ENCODE measurements around the gene SMTN.
"Not testable (repeated sequence)": the region's sequence is repeated elsewhere in the genome, so short reads cannot be mapped to it uniquely, and the experiment has no call there.

SMTN gene

DNA sequence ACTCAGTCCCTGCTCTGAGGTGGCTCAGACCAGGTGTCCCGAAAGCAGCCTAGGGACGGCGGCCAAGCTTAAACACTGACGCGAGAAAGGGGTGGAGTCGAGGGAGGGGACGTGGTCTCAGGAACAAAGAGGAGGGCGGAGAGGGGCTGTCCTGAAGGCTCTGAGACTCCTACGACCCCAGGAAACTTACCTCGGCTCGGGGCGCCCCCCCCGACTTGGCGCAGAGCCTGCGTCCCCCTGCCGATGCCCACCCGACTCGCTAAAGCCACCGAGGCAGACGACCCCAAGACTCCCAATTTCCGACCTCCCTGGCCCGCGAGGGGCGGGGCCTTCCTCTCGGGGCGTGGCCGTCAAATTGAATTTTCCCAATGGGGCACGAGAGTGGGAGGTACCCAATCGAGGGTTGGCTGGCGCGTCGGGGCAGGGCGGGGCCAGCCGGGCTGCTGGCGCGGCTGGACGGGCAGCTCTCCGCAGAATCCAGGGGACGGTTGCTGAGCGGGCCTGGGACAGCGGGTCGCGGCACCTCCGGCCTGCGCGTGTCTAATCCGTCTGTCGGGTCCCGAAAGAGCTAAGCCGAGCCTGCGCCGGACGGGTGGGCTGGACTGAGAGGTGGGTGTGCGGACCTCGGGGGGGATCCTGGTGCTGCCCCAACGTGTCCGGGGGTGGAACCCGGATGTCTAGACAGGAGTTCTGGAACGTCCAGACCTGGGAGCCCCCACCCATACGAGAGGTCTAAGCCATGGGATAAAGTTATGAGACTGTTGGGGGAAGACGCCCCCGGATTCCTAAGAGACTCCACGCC lies at the start of gene SMTN:
Gene SMTN (plus strand): TSS at position 471 of the 802 bp plus-strand sequence. CDS start 1,941 bp downstream, outside the sequence.
- DNase-seq (ENCODE audit: low spot score): peak; percentile 99

DNA sequence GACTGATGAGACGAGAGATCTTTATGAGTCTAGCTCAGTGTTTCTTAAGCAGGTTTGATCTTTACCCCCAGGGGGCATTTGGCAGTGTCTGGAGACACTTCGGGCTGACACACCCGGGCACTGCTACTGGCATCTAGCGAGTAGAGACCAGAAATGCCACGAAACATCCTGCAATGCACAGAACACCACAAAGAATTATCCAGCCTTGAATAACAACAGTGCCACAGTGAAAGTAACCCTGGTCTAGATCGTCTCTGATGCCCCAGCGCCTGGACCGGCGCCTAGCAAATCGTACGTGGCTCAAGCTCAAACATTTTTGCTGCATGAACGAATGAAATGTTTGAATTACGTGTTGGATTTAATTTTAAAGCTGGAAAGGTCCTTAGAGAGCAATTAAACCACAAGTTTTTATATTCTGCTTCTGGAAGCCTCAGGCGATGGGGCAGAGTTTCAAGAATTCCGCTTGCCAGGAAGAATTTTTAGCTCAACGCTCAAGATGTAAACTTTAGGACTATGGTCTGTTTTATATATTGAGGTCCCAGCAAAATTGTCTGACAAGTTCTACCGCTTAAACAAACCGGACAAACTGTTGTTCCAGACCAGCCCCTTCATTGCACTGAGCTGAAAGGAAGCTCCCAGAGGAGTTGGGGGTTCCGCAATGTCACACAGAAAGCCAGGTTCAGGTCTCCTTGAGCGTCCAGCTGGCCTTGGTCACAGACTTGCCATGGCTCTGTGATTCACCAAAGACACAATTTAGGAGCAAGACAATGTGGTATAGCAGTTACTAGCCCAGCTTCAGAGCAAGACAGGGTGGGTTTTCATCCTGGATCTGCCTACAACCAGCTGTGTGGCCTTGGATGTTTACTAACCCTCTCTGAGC lies 44.2 kb upstream of the SMTN start:
- DNase-seq (ENCODE audit: low spot score): no peak

- DNase-seq (ENCODE audit: low spot score): no peak
Measured at GRCh38 chr22:31038686-31039085, 42.4 kb upstream of the SMTN start.

DNA sequence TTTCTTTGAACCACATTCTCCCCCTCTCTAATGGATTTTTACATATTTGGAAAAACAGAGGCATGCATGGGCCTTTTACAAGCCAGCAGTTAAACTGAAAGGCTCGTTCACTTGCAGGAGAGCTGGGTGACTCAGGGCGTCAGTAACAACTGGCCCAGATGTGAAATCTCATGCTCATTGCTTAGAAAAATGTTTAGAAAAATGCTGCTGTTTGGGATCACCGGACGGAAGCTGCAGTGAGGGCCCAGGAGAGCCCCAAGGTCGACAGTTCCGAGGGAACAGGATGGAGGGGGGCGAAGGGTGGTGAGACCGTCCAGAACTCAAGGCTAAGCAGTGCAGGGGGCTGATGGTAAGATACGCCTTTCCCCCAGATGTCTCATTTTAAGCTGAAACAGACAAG lies 41.7 kb upstream of the SMTN start:
- no peak for DNase-seq (ENCODE audit: low spot score)

DNA sequence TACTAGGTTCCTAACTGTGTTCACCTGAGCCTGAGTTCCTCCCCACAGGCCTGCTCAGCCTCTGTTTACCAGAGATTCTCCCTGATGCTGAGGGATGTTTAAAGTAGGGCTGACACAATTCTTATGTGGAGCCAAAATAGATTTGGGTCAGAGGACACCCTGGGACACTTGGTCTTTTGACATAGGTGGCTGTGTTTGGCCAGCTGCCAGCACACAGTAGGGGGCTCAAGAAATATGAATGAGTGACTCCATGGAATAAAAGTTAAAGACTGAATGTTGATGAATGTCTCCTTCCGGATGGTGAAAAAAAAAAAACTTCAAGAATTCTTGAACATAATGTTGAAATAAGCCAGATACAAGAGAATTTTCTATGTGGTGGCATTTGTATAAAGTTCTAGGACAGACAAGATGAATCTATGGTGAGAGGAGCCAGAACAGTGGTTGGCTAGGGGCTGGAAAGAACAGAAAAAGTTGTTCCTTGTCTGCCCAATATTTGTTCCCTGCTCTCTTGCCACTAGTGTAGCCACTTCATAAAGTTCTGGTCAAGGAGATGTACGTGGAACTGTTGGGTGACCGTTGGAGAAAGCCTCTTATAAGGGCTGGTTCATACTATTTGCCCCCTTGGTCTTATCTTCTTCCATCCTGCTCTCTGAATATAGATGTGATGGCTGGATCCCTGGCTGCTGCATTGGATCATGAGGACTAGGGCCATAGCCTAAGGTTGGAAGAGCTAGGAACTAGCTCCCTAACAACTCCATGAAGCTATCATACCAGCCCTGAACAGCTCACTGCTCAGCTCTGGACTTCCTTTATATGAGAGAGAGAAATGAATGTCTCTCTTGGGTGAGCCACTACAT lies 40.3 kb upstream of the SMTN start:
- DNase-seq (ENCODE audit: low spot score): no peak

DNA sequence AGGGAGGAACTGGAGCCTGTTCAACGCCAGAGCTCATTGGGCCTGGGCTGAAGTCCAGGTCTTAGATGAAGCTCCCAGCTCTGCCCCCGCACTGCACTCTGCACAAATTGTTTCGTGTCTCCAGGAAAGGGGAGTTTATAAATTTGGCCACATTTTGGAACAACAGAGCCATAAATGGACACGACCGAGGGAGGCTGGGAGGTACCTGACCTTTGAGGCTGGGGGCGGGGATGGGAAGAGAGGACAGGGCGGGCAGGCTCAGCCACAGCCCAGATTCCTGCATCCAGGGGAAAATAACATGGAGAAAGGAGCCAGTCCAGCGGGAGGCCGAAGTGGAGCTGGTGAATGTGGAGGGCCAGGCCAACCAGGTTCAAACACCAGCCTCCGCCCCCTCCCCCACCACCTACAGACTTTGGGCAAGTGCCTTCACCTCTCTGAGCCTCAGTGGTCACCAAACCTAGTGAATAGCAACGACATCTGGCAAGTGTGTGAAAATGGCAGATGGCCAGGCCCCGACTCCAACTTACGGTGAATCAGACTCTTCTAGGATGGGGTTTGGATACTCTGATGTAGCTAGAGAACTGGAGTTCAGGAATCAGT lies 36.8 kb upstream of the SMTN start:
- DNase-seq (ENCODE audit: low spot score): no peak

GRCh38 chr22:31045900-31046538 lies 35.1 kb upstream of the SMTN start:
- DNase-seq (ENCODE audit: low spot score): no peak

DNA sequence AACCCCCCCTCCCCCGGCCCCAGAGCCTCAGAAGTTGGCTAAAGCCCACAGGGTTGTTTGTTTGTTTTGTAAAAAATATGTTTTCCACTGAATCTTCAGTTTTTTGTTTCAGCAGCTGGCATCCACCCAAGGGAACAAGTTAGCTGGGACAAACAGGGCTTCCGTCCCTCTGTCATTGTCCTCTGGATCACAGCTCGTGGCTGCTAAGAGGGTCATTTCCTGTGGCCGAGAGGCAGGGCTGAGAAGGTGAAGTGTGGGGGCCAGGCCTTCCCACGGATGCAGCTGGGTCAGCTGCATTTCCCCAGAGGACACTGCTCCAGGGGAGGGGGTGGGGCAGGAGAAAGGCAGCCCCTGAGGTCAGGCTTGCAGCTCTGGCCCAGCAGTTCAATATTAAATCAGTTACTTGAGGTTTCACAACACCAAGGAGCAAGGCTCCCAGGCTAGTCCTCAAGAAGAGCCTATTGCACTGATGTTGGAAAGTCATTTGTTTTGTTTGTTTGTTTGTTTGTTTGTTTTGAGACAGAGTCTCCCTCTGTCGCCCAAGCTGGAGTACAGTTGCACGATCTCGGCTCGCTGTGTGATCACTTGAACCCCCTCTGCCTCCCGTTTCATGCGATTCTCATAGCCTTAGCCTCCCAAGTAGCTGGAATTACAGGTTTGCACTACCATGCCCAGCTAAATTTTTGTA lies 34.4 kb upstream of the SMTN start:
- DNase-seq (ENCODE audit: low spot score): no peak

- DNase-seq (ENCODE audit: low spot score): no peak
Measured at GRCh38 chr22:31048570-31048969, 32.5 kb upstream of the SMTN start.

GRCh38 chr22:31049815-31050420 lies 31.2 kb upstream of the SMTN start:
- DNase-seq (ENCODE audit: low spot score): no peak

- DNase-seq (ENCODE audit: low spot score): no peak
Measured at GRCh38 chr22:31055117-31055634, 25.9 kb upstream of the SMTN start.

- peak; percentile 90 for DNase-seq (ENCODE audit: low spot score)
Measured at GRCh38 chr22:31055635-31056159, 25.4 kb upstream of the SMTN start.

- no peak for DNase-seq (ENCODE audit: low spot score)
Measured at GRCh38 chr22:31056986-31057599, 24.0 kb upstream of the SMTN start.

DNA sequence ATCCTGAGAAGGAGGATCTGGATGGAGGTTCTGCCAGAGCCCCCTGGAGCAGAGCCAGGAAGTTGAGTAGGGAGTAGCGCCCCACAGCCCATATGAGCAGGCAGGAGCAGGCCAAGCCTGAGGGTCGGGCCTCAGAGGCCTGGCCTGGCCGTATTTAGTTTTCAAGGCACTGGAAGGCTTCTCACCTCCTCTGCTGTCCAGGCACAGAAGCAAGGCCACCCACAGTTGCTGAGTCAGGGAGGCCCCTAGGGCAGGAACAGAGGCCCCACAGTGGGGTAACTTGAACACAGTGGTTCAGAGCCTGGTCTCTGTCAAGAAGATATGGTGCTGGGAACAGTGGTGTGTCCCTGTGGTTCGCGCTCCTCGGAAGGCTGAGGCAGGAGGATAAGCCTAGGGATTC lies 21.5 kb upstream of the SMTN start:
- not testable (repeated sequence) for DNase-seq (ENCODE audit: low spot score)

GRCh38 chr22:31062566-31063230 lies 18.4 kb upstream of the SMTN start:
- no peak for DNase-seq (ENCODE audit: low spot score)

DNA sequence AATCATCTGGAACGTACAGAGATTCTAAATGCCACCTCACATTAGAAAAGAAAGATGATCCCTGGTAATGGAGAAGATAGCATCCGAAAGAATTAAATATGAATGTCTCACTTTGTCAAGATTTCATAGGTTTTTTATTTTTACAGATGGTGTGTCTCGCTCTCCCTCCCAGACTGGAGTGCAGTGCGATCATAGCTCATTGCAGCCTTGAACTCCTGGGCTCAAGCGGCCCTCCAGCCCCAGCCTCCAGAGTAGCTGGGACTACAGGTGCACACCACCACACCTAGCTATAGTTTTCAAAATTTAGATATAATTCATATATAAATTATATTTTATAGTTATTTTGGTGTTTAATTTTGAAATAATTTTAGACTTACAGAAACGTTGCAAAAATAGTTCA lies 16.7 kb upstream of the SMTN start:
- DNase-seq (ENCODE audit: low spot score): no peak

DNA sequence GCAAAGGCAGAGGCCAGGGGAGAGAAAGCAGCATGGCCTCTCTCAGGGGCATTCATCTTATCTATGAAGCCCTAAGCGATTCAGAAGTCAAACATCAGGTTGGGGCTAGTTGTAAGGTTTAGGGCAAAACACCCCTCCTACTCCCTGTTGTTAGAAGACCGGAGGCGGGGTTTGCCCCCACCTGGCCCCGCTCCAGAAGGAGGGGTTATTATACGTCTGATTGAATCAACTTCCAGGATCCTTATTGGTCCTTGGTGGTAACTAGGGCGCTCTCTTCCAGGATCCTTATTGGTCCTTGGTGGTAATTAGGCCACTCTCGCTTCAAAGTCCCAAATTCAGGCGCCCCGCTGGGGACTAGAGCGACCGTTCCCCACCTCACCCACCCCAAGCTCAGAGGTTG lies 12.1 kb upstream of the SMTN start:
- DNase-seq (ENCODE audit: low spot score): no peak

DNA sequence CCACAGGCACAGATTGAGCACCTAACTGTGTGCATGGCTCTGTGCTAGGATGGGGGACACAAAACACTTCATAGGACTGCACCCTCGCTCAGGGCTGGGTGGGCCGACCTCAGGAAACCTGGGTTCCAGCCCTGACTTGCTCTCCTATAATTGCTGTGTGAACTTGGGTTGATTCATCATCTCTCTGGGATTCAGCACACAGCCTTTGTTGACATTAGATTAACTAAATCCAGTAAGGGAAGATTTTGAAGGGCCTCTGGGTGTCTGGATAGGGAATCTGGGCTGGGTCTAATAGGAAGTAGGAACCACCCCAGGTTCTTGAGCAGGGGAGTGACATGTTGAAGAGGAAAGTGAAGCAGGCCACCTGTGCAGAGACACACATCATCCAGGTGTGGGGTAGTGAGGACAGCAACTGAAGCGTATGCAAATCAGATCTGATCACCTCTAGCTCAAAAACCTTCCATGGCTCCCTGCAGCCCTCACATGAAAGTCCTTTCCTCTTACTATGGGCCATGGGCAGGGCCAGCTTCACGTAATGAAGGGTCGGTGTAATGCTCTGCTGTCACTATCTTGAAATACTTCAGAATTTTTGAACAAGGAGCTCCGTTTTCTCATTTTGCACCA lies 11.3 kb upstream of the SMTN start:
- not testable (repeated sequence) for DNase-seq (ENCODE audit: low spot score)

Measured in HuH-7.5 (cell line).